NT2/D1 (cell line): ENCODE data around the gene NOL11.

Experiments
- SUZ12 ChIP-seq: IDR thresholded peaks from 2 replicates; pipeline ENCODE4 v1.6.1; 2011; ENCODE audit not compliant: insufficient read length, insufficient read depth; ENCODE audit errors: extremely low read depth
- YY1 ChIP-seq: IDR thresholded peaks from 2 replicates; pipeline ENCODE4 v1.6.1; 2011; ENCODE audit not compliant: insufficient read length, insufficient read depth
- ZNF274 ChIP-seq: IDR thresholded peaks from 2 replicates; pipeline ENCODE4 v1.6.1; 2011; ENCODE audit warnings: mild to moderate bottlenecking, low read depth, low read length

DNA sequence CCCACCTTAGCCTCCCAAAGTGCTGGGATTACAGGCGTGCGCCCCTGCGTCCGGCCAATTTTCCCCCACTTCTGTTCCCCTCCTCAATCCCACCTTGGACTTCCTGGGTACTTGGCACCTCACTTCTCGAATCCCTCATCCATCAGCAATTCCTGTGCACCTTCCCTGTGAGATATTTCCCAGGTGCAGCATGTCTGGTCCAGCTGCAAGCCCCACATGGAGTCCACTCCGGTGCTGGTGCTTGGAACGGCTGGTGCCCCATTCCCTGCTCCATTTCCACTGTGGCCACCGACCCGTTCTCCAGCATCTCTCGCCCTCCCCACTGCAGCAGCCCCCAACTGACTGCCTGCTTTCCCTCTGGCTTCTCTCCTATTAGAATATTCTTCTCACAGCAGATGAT lies 35.3 kb downstream of the NOL11 start:
- TF ChIP-seq ZNF274 (no peak), YY1 (no peak), SUZ12 (no peak)
